GM18861 (cell line): ENCODE data around the gene HDDC2.

Experiments used
- ATAC-seq: cut with Tn5 transposase; IDR thresholded peaks from one replicate; pipeline ENCODE4 v1.9.1; 2021; ENCODE audit not compliant: unreplicated experiment

Gene HDDC2, protein sequence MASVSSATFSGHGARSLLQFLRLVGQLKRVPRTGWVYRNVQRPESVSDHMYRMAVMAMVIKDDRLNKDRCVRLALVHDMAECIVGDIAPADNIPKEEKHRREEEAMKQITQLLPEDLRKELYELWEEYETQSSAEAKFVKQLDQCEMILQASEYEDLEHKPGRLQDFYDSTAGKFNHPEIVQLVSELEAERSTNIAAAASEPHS

DNA sequence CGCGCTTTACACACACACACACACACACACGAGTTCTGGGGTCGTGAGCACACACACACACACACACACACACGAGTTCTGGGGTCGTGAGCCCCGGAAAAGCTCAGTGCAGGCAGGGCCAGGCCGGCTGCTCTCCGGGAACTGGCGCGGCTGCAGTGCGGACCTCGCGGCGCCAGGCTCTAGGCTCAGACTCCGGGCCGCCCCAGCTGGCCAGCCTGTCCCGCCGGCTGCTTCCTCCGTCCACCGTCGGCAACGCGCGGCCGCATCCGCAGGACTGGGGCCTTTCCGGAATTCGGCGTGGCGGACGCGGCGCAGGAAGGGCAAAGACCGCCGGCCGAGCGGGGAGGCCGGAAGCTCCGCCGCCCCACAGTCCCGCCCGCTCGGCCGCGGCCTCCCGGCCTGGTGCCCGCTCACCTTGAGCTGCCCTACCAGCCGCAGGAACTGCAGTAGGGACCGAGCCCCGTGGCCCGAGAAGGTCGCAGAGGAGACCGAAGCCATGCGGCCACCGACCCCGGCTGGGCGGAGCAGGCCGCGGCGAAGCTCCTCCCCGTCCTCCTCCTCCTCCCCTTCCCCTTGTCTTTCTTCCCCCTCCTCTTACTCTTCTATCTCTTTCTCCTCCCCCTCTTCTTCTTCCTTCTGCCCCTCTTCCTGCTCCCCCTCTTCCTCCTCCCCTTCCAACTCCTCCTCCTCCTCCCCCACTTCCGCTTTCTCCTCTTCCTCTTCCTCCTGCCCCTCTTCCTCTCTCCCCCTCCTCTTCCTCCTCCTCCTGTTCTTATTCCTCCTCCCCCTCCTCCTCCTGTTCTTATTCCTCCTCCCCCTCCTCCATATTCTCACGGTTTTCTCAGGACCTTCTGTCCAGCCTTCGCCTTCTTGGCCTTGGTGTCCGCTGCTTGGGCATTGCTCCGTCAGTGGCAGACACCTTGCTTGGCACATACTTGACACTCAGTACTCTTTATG is at the start of gene HDDC2:
TSS of gene HDDC2 (minus strand) at position 533 of the 957 bp plus-strand sequence. CDS start at position 498, 35 bp downstream.
- ATAC-seq: peak; percentile 81

DNA sequence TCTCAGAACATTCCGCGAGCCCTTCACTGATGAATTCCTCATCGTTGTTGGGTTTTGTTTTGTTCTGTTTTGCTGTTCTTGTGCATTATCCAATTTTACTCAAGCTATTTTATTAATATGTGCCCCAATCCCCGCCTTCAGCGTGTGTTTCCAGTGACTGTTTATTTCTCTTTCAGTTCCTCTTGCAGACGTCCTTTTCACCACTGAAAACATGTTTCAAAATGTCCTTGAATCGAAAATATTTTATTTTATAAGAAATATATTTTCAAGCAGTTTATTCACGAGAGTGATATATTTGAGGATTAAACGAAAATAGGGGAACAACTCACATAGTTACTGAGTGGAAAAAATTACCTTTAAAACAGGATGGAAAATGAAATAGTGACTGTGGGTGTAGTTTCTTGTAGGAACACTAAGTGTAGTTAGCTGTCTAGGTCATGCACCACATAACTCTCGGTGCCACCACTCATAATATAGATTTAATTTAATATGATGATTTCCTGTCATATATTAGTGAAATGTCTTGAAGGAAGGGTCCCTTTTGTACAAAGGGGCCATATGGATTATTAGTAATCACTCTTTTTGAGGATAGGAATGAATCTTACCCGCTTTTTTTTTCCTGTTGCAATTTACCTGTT is 45.3 kb upstream of the HDDC2 start:
- peak; percentile 81 for ATAC-seq

DNA sequence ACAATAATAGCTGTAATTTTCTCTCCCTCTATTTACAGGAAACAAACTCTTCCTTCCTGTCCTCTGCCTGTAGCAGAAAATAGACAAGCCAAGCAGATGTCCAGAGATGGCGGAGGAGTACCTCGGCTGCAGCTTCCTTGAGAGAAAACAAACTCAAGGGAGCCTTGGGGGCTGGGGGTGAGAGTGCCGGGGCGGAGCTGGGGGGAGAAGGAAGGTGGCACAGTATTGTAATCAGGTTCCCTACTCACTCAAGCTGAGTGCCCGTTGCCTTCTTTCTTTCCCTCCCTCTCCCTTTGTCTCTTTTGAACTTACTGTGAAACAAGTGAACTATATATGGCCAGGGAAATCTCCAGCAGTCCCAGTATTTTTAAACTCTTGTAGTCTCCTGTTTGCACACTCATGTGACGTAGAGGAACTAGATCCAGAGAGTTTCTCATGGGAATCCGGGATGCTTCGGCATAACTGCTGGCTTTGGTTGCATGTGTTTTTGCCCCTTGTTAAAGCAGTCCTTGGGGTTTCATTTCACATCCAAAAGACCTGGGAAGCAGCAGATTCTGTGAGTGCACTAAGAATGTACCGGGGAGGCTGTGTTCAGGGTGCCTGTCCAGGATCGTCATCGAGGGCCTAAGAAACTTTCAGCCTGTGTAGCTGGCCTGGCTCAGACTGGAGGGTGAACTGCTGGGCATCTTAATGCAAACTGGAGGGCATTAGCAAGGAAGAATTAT is 44.6 kb upstream of the HDDC2 start:
- peak; percentile 32 for ATAC-seq

DNA sequence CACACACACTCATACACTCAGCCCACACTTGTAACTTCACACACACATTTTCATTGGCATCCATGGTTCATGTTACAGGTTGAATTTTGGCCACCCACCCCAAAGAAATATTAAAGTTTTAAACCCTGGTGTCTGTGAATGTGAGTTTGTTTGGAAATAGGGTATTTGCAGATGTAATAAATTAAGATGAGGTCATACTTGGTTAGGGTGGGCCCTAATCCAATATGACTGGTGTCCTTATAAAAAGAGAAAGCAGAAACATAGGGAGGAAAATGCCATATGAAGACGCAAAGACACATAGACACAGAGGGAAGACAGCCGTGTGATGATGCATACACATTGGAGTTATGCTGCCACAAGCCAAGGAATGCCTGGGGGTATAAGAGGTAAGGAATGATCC is 39.7 kb upstream of the HDDC2 start:
- ATAC-seq: no peak

DNA sequence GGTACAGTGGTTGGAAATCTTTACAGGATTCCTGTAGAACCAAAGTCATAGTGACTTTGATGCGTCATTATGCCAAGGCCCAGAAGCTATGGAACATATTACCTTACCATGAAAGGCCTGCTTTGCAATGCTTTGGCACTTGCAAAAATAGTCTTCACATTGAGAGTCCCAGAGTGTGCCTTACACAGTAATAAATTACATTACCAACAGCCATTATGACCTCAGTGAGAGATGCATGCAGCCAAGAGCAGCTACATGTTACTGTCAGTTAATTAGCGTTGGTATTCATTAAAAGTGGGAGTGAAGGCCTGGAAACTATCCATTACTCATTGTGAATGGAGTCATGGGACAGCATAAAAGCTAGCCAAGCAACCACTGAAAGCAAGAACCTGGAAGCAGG is 39.2 kb upstream of the HDDC2 start:
- ATAC-seq: no peak

DNA sequence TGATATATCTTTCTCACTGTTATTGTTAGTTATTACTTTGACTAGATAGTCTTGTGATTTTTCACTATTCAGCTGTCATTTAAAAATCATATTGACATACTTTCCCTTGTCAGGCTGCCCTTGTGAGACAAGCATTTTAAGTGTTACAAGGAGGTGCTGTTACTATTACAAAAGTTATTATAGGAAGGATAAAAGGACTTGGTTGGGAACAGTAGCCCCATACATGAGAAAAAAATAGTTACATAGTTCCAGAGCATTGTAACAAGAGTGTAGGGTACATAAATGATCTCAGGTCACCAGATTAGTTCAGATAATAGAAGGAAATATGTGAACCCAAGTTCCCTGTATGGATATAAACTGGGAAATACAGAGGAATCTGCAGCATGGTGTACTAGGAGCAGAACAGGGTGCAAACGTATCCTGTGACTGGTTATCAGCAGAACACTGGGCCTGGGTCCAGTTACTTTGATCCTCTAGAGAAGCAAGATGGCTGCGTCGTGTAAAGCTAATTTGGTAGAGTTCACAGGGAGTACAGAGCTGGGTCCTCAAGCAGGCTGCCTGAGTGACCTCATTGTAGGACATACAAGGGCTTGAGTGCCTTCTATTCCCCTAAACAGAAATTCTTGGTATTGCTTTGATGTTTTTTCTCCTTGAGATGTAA is 38.5 kb upstream of the HDDC2 start:
- ATAC-seq: no peak

DNA sequence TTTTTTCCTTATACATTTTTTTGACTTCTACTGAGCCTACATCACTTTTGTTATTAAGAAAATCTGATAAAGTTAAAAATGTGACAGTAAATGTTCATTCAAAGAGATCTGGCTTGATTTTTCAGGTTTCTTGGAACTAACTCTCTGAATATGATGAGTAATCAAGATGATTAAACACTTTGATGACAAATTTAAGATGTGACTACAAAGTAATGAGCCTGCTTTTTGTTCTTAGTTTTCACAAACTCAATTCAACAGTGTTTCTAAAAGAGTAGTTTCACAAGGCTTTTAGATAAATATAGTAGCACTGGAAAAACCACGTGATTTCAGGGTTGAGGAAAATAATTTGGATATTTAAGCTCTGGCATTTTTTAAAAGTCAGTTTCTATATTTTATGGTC is 37.9 kb upstream of the HDDC2 start:
- no peak for ATAC-seq

DNA sequence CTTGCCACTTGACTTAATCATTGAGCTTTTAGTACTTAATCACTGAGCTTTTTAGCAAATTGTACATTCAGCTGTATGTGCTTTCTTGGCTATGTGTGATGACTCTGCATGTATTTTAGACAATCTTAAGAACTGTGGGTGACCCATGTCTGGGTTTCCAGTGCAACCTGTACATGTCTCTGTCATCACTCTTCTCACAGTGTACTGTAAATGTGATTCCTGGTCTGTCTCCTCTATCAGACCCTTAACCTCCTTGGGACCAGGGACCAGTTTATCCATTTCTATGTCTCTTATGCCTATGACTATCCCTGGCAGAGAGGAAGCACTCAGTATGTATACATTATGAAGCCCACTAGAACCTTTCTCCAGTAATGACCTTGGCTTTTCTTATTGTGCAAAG is 36.6 kb upstream of the HDDC2 start:
- ATAC-seq: no peak

DNA sequence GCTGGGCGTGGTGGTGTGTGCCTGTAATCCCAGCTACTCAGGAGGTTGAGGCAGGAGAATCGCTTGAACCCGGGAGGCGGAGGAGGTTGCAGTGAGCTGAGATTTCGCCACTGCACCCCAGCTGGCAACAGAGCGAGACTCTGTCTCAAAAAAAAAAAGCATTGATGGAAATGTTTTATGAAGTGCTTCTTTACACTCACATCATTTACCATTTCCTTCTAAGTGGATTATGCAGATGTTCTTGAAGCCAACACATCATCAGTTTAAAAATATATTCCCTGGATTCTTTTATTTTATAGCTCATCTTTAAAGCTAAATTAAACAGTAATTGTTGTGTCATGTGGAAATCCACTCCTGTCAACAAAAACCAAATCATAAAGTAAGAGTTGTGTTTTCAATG is 35.9 kb upstream of the HDDC2 start:
- no peak for ATAC-seq

DNA sequence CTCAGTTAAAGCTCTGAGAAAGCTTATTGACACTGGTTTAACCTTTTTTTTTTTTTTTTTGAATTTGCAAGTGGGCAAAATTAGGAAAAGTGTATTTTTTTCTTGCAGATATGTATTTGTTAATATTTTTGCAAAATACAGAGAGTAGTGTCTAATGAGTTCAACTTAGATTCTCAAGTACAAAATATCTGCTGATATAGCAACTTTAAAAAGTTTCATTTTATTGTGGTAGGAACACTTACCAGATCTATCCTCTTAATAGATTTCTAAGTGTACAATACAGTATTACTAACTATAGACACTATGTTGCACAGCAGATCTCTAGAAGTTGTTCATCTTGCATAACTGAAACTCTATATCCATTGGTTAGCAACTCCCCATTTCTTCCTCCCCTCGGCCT is 30.9 kb upstream of the HDDC2 start:
- ATAC-seq: no peak

DNA sequence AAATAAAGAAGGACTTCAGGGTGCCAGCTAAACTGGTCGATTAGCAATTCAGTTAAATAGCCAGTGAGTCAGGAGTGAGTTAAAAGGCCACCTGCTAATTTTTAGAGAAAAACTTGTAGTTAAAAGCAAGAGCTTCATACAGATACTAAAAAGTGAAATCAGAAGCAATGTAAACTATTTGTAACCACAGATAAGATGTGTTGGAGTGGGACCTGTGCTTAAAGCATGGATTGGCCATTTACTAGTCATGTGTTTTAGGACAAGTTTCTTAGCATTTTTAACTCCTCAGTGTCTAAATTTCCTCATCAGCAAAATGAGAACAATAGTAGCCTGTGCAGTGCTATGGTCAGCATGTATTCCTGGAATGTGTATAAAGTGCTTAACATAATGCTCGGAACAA is 23.8 kb upstream of the HDDC2 start:
- ATAC-seq: no peak

DNA sequence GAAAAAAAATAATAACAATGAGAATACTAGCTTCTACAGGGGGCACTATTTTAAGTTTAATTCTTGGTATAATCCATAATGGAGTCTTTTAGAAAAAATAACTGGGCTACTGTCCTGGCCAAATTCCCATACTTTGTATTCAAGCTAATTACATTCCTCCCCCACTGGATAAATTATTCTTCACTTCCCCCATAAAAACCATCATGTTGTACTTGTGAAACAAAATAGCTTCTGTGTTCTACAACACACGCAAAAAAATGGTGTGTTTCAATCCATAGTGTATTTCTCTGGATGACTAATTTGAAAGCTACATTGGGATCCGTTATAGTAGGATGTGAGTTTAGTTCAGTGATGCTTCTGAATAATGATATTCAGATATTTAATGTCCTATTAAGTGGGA is 21.6 kb upstream of the HDDC2 start:
- no peak for ATAC-seq

DNA sequence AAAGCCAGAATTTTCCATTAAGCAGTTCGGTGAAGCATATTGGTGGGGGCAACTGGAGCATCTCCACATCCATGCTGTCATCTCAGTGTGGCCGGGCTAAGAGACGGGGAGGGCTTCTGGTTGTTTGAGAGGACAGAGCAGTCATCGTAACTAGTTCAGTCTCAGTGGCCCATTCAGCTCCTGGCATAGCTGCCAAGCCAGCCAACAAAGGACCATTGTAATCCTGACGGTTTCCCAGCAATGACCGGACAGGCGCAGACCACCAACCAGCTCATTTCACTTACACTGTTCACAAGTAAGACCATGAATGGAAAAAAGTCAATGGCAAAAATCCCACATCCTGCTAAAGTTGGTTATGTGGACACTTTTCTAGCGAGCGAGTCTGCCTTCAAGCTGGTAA is 14.9 kb upstream of the HDDC2 start:
- no peak for ATAC-seq

DNA sequence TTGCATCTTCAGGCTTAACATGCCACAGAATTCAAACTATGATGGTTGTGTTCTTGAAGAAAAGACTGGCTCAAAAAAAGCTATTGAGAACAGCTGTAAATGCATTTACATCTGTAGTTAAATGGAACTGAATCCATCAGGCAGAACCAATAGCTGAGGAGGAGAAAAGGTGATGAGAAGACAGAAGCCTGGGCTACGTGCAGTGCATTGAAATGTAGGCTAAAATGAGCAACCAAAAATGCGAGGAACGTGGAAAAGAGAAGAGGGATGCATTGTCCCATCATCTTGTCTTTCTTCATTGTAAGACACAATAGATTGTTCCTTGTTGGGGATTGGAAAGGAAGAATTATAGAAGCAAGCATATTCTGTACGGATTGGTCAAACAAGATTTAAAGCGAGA is 13.8 kb upstream of the HDDC2 start:
- ATAC-seq: no peak

DNA sequence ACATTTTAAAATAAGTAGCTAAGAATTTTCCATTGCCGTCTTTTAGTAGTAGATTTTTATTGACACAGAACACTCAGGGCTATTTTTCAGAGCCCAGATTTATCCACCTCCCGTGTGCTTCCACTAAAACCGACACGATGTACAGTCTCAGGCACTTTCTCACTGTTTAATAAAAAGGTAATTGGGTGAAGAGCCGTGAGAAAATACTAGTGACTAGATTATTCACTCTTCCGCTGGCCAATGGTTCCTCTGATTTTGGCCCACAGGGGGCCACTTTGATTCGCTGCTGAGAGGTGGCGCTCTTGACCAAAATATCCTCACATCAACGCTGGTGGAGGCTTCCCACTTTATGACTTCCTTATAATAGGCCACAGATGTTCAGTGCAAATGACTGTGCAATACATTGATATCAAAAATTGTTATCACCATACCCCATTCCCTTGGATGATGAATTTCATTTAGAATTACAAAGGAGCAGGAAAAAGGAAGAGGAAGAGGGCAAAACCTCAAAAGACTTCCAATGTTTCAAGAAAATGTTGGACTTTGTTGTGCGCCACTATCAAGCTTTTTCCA is 12.3 kb upstream of the HDDC2 start:
- peak; percentile 82 for ATAC-seq

DNA sequence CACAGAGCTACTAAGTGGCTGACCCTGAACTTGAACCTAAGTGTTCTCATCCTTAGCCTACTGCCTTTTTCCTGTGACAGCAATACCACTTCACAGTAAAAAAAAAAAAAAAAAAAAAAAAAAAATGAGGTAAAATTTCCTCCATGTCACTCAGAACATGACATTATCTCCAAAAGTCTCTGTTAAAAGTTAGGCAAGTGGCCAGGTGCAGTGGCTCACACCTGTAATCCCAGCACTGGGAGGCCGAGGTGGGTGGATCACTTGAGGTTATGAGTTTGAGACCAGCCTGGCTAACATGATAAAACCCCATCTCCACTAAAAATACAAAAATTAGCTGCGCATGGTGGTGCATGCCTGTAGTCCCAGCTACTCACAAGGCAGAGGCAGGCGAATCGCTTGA is 11.2 kb upstream of the HDDC2 start:
- no peak for ATAC-seq

DNA sequence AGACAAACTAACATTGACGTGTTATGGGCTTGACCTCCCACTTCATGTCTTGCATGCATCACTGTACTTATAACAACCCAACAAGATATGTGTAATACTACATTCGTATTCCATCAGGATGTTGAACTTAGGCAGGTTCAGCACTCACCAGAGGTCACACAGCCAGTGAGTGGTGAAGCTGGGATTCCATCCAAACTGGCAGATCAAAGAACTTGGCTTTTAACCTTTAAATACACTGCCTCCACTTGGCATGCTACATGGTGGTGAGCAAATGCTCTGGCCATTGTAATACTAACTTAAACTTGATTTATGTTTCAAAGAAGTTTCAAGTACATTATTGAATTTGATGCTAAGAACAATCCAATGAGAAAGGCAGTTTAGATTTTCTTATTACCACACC is 10.7 kb upstream of the HDDC2 start:
- no peak for ATAC-seq

DNA sequence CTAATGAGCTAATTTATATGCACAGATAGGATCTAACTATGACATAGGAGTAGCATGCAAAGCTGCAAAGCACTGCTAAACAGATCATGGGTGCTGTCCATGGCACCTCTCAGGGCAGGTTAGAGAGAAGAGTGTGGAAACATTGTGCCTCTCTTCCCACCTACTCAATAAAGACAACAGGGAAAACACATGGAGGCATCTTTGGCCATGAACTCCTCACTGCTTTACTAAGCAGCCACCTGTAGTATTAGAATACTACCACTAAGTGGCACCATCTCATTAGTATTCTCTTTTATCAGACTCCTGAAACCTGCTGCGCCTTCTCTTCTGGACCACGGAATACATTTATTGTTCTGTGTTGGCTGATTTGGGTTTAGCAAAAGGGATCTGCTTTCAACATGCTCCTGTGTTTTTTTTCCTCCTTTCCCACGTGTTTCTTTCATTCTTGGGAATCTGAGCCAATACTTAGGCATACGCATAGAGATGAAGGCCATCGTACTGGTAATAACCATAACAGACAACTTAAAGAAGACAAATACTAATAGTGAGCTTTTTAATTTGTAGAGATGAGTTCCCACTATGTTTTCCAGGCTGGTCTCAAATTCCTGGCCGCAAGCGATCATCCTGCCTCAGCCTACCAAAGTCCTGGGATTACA is 9.4 kb upstream of the HDDC2 start:
- ATAC-seq: peak; percentile 91

DNA sequence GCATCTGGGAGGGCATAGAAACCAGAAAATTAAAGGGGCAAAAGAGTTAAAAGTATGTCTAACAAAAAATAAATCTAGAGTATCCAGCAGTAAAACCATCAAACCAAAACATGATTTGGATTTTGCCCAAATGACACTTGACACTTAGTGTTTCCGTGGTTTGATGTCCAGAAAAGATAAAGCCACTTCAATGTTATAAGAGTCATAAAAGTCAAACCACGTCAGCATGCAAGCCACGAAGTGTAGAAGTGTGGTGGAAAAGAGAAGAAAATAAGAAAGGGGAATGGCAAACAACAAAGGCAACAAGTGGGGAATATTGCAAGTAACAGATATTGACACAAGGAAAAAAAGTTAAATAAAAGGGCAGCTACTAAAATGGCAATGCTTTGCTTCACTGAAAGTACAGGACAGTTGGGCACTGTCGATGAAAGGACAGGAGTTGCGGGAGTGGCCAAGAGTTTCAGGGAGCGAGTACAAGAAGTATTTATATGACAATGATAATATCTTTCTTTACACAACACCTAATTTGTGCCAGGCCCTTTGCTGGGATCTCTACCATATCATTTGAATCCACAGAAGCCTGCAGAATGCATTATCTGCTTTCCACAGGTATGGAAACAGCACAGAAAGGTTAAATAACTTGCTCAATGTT is 6.3 kb upstream of the HDDC2 start:
- no peak for ATAC-seq
